Neural cell (in vitro differentiated cells): Measurements from ENCODE around the gene OTULIN.

Experiments used
- EP300 ChIP-seq: fragments of 450-650 bp; conservative IDR thresholded peaks from 2 replicates; pipeline ENCODE4 v1.6.1; 2014; ENCODE audit warnings: antibody characterized with exemption, mild to moderate bottlenecking, moderate library complexity; ENCODE audit not compliant: poor library complexity, severe bottlenecking
- EZH2 ChIP-seq: fragments of 200-600, 300-800 bp; shearing (Covaris generic), sonication (generic); IDR thresholded peaks from 2 replicates; pipeline ENCODE4 v1.6.1; 2014; ENCODE audit warnings: antibody characterized with exemption, low read length, borderline replicate concordance, mild to moderate bottlenecking; ENCODE audit not compliant: insufficient read depth, poor library complexity, severe bottlenecking
- MXI1 ChIP-seq: fragments of 450-650 bp; conservative IDR thresholded peaks from 2 replicates; pipeline ENCODE4 v1.6.1; 2014; ENCODE audit warnings: antibody characterized with exemption, mild to moderate bottlenecking; ENCODE audit not compliant: poor library complexity, severe bottlenecking
- POLR2AphosphoS5 ChIP-seq: IDR thresholded peaks from 2 replicates; pipeline ENCODE4 v1.6.1; 2012
- RAD21 ChIP-seq: fragments of 450-650 bp; conservative IDR thresholded peaks from 2 replicates; pipeline ENCODE4 v1.6.1; 2014; ENCODE audit warnings: antibody characterized with exemption, mild to moderate bottlenecking, moderate library complexity
- TAF1 ChIP-seq: IDR thresholded peaks from 2 replicates; pipeline ENCODE4 v1.6.1; 2012; ENCODE audit warnings: low read depth
- TF ChIP-seq, protein P1 (sequence below): fragments of 450-650 bp; IDR thresholded peaks from 2 replicates; pipeline ENCODE4 v1.5.1; 2014; ENCODE audit warnings: antibody characterized with exemption, mild to moderate bottlenecking, moderate library complexity; ENCODE audit not compliant: poor library complexity, severe bottlenecking

DNA sequence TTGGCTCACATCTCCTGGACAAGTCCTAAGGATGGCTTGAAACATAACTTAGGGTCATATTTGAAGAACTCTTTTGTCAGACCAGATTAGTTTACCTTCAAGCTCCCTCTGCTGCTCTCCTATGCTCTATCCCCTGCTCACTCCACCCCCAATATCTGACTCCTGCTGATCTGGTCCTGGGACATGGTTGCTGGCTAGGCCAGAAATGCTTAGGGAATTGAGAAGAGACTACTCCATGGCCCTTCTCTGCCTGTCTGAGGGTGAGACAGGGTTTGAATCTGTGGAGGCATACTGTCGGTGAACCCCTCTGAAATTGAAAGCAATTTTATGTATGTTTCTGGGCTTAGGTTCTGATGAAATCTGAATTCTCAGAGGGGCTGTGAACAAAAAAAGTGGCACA lies 3.3 kb downstream of the OTULIN start:
- no peak for TF ChIP-seq TAF1
- TF ChIP-seq EP300, result no peak
- TF ChIP-seq POLR2AphosphoS5, result no peak
- TF ChIP-seq, protein P1, sequence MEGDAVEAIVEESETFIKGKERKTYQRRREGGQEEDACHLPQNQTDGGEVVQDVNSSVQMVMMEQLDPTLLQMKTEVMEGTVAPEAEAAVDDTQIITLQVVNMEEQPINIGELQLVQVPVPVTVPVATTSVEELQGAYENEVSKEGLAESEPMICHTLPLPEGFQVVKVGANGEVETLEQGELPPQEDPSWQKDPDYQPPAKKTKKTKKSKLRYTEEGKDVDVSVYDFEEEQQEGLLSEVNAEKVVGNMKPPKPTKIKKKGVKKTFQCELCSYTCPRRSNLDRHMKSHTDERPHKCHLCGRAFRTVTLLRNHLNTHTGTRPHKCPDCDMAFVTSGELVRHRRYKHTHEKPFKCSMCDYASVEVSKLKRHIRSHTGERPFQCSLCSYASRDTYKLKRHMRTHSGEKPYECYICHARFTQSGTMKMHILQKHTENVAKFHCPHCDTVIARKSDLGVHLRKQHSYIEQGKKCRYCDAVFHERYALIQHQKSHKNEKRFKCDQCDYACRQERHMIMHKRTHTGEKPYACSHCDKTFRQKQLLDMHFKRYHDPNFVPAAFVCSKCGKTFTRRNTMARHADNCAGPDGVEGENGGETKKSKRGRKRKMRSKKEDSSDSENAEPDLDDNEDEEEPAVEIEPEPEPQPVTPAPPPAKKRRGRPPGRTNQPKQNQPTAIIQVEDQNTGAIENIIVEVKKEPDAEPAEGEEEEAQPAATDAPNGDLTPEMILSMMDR, result no peak
- no peak for TF ChIP-seq EZH2
- TF ChIP-seq RAD21, result no peak
- no peak for TF ChIP-seq MXI1
